Measurements from ENCODE around the gene CDKN1C.

GRCh38 chr11:2891326-2892214, 6.0 kb upstream of the CDKN1C start:
- TF ChIP-seq RAD21 (IDR thresholded peaks at IDR 0.05): no peak
- no peak for TF ChIP-seq CTCF (IDR thresholded peaks at IDR 0.05; ENCODE audit: low read depth, low read length, missing input control)
- TF ChIP-seq SP1 (IDR thresholded peaks at IDR 0.05): no peak
- TF ChIP-seq FOXA1 (IDR thresholded peaks at IDR 0.05): no peak

Measured in liver (tissue), 3 donors.